Activated CD4-positive, alpha-beta T cell treated with anti-CD3 and anti-CD28 coated beads, Interleukin-2, amount 50 U/mL, for 24 hours (primary cell): ENCODE results near the gene PSMB9.
"Not testable (repeated sequence)": the region's sequence is repeated elsewhere in the genome, so short reads cannot be mapped to it uniquely, and the experiment has no call there.

Experiments
- DNase-seq, 2 donors: peaks; one replicate each; pipeline ENCODE4 v3.0.0-alpha.2; 2020; ENCODE audit warnings: low read depth in 1 of 2, low spot score in 1 of 2

The PSMB9 gene

DNA sequence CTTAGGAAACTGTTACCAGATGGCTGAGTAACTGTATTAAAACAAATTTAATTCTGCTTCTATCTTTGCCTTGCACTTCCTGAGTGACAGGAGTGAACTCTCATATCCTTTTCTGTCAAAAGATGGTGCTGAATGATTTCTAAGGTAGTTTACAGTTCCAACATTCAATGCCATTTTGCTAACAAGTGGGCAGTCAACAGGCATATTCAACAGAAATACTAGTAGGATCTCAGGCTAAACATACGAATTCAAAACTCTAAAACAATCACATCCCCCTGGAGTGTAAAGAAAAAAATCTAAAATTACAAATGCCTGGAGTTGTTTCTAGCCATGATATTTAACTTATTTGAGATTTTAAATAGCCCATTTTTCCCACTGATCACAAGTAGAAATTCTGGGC lies 6.7 kb downstream of the PSMB9 start:
- no peak for DNase-seq

DNA sequence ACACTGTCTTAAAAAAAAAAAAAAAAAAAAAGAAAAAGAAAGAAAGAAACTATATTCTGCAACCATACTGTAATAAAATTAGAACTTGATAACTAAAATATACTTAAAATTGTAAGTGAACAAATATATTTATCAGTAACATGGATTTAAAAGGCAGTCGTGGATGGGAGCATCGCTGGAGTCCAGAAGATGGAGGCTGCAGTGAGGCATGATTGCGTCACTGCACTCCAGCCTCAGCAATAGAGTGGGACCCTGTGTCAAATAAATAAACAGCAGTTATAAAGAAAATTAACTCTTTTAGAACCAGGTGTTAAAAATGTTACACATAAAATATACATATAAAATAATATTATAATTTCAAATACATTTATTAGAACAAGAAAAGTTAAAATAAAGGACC lies 8.7 kb downstream of the PSMB9 start:
- DNase-seq: no peak

DNA sequence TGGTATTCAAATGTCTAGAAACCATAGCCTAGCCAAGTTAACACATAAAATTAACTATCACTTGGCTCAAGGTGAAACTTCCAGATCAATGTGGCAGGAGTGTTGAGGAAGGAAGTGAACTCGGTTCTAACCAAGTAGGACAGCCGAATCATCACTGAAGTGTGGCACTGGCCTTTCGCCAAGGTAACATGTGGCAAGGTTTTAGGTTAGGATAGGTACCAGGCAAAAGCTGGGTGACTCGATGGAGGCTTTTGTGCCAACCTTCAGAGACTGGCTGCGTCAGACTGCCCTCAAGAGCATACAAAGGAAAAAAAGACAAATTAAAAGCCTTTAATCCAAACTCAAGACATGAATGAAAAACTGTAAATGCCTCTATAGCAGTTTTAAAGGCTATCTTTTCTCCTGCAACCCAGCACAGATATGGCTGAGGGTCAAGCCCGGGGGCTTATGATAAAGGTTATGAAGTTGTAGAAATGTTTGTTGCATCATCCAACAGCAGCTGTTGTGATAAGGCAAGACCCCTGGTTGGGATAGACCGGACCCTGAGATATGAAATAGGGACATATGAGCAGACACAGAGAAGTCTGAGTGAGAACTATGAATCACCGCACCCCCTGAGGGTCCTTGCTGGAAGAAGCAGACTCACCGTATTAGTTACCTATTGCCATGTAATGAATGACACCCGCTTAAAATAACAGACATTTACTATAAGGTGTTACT lies 11.9 kb downstream of the PSMB9 start:
- no peak for DNase-seq

DNA sequence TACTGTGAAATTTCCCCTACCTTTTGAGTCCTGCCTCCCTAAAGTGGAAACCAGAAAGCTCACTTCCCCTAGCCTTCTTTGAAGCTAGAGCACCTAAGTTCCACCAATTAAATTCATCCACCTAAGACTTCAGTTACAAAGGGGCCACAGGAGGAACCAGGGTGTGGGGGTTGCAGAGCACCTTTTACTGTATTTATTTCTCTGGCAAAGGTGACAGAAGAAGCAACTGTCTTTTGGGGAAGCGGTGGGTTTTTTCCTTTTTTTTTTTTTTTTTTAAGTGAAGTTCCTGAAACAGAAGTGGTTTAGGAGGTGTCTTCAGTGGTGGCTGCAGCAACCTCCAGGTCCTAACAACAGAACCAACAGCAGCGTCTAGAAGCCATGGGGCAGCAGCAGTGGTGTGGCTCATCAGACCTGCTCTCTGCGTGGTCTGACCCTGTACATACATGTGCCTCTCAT lies 13.1 kb downstream of the PSMB9 start:
- no peak for DNase-seq

DNA sequence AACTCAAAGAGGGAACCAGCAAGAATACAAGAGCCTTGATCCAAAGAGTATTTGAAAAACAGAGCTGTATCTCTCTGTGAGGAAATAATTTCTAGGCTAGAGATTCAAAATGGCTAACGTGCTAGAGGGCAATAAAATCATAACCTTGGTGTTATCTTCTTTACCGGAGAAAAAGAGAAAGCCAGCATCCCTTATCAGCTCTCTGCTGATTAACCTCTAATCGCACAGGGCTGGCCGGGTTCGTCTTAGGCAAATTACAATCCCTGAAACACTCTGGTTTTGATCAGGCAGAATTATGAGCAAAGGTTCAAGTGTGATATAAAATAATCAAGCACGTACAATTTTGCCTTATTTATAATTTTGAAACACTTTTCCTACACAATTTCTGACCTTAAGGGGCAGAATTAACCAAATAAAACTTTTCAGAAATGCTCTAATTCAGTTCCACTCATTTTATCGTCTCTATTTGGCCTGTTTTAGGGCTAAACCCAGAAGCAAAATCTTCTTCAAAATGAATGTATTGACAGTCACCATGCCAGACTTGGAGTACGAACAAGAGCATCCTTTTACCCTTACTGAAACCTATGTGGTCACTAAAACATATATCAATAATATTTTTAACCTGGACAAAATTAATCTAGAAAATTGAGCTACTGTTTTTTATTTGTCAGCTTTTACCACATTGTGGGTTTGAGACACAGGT lies 13.7 kb downstream of the PSMB9 start:
- DNase-seq: no peak

DNA sequence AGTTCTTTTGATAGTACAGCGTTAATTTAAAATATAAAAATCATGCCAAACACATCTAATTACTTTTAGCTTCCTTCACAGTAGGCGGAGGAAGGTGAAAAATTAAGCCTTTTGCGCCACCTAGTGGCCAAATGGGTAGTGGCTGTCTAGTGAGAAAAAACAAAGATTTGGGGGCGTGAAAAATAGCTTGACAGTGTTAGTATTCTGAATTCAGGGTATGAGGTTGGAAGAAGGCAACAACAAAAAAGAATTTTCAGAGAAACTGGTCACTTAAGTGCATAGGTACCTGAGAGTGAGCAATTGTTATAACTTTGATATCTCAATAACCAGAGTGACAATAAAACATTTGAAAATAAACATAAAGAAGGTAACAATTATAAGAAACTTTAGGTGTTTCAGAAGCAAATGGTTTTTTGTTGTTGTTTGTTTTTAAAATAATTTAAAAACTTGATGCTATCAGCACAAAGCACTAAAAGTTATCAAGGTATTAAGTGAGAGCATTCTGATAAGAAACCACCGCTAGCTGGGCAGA lies 14.3 kb downstream of the PSMB9 start:
- DNase-seq: peak; percentile 83 to 87

DNA sequence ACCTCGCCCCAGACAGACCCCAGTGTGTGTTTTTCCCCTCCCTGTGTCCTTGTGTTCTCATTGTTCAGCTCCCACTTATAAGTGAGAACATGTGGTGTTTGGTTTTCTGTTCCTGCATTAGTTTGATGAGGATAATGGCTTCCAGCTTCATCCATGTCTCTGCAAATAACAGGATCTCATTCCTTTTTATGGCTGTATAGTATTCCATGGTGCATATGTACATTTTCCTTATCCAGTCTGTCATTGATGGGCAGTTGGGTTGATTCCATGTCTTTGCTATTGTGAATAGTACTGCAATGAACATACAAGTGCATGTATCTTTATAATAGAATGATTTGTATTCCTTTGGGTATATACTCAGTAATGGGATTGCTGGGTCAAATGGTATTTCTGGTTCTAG lies 20.0 kb downstream of the PSMB9 start:
- not testable (repeated sequence) for DNase-seq

DNA sequence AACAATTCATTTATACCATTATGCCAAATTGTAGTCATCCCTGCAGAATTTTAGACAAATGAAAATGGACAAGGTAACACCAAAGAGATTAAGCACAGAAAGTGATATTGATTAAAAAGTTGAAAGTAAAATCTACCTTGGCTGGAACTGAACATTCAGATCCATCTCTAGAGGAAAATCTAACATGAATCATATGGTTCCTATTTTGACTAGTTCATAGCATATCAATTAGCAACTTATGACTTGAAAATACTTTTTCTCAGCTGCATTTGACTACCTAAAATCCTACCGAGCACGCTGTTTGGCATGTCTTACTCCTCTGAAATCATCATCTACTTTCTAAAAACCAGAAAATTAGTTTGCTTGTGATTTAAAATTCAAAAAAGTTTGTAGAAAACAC lies 22.6 kb downstream of the PSMB9 start:
- no peak for DNase-seq

DNA sequence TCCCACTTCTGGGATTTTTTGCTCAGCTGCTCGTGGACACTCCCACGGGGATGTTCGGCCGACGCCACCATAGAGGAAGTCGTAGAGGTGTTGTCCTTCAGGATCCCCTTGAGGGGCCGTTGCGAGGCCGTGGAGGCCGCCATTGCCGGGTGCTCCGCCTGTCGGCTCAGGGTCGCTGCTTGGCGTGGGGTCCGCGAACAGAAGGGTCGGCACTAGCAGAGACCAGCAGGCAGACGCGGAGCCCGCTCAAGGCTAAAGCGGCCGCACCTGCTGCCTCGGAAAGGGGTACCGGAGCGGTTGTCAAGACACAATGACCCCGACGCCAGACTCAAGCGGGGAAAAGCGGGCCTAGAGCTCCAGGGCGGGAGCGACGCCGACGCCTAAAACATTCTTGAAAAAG lies 25.7 kb downstream of the PSMB9 start:
- DNase-seq: no peak

DNA sequence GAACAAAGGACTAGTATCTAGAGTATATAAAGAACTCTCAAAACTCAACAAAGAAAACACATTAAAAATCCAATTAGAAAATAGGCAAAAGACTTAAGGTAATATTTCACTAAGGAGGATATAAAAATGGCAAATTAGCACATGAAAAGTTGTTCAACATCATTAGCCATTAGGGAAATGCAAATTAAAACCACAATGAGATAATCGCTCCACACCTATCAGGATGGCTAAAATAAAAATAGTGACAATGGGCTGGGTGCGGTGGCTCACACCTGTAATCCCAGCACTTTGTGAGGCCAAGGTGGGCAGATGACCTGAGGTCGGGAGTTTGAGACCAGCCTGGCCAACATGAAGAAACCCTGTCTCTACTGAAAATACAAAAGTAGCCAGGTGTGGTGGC lies 27.0 kb downstream of the PSMB9 start:
- DNase-seq: not testable (repeated sequence)

DNA sequence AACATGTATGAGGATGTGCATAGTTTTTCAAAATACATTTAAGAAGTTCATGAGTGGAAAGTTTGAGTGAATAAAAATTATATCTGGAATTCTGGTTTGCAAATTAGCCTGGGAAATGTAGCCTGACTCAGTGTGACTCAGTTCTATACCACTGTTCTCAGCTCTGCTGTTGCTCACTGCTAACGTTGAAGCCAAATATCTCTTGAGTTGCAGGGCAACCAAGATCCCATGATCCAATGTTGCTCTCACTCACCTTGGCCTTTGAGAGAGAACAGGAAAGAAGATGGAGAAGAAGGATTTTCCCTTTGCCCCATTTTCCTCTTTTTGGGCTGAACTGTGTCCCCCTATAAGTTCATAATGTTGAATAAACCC lies 28.9 kb downstream of the PSMB9 start:
- DNase-seq: no peak

DNA sequence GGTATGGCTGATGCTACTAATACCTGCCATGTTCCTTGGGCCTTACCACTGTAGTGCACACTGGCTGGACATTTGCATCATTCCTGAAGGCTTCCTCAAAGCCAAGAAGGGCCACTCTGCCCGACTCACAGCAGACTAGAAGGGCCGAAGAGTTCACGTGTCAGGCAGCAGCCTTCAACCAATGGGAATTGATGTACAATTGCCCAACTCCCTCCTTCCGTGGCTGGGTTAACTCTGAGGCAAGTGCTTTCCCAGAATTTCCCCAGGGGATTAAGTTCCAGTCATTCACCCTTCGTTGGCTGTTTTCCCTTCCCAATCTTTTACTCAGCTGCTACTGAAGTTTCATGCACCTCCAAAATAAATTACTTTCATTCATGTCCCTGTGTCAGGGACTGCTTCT lies 29.8 kb downstream of the PSMB9 start:
- DNase-seq: no peak

DNA sequence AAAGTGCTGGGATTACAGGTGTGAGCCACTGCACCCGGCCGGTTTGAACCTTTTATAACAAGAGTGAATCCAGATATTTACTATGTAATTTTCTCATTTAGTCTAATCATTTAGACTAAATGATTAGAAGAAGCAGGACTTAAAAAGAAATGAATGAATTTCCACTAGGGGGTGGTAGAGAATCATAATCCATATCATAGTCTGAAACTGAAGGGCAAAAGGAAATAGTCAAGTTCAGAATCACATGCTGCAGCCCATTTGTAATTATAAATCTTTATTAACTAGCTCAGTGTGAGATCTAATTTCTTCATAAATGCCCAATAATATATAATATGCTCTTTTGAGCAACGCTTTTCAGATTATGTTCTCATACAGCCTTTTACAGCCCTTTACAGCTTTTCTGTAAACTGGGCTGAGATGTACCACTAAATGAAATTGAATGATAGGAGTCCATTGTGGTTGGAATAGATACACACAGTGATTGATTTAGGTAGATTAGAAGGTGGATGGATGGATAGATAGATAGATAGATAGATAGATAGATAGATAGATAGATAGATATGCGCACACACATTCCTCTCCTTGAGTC lies 31.8 kb downstream of the PSMB9 start:
- DNase-seq: no peak

DNA sequence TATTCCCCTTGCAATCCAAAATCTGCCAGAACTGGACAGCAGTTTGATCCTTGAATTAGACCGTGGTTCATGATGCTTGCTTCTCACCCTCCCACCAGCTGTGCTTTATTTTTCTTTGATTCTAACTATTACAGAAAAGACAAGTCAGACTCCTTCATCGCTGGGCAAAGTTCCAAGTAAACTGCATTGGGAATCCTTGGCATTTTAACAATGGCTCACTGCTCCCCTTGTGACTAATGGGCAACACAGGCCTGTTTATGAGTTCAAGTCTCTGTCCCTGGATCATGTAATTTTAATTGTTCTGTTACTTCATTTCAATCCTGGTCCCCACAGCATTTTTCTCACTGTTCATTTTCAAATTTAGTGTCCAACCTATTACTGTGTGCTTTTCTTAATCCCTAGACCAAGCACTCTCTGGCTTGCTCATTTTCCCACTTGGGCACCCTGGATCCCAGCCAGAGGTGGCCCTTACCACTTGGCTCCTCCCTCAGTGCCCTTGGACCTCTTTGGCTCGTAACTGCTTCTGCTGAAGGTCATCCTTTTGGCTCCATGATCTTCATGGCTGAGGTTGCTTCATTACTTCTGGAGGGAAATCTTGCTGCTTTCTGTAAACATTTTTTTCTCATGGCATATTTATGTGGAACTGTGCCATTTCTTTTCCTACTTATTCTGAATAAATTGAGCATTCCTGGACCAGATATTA lies 32.8 kb downstream of the PSMB9 start:
- no peak for DNase-seq

DNA sequence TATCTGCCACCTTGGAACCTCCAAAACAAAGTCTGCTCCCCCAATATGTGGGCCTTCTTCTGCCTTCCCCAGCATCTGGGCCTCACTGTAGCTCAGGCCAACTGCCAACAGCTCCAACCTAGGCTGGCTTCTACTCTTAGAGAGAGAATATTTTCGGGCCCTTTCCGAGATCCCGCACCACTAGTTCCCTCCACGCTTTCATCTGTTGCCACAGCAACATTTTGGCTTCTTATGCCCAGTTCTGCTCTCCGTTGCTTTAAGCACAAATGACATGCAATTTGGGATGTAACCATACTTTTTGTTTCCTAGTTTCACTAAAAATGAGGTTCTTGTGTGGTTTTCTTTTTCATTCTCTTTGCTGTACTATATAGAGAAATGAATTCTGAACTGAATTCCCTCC lies 33.6 kb downstream of the PSMB9 start:
- DNase-seq: no peak

DNA sequence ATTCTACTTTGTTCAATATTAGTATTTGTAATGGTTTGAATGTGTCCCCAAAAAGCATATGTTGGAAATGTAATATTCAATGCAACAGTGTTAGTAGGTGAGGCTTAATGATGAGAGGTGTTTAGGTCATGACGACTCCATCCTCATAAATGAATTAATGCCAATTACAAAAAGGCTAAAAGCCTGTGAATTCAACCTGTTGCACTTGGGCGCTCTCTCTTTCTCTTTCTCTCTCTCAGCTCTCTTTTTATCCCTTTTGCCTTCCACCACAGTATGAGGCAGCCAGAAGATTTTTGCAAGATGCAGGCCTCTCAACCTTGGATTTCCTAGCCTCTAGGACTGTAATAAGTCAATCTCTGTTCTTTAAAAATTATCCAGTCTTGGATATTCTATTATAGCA lies 34.6 kb downstream of the PSMB9 start:
- DNase-seq: no peak

DNA sequence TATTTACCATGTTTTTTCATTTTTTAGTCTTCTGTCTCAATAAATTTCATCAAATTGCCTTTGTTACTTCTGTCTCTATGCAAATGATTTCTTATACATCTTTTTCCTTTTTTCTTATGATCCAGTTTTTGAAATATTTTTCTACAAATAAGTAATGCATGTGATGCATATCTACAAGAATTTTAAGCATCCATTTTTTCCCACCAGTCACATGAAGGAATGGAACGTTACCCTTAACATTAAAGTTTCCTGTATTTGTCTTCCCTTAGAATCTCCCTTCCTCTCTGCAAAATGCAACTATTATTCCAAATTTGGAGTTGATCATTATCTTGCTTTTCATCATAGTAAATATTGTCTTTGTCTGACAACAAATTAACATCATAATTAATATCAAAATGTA lies 35.5 kb downstream of the PSMB9 start:
- DNase-seq: no peak

DNA sequence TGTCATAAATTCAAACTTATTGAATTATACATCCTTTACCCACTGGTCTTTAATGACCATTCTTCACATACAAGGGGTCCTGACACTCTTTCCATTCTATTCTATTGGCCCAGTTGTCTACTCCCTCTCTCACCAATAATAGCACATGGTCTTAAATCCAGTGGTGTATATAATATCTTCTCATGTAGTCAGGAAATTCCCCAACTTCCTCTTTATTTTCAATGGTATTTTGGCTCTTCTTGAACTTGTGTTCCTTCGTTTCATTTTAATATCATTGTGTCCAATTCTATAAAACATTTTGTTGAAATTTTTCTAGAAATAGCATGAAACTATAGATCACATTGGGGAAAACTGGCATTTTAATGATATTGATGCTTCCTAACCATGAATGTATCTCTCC lies 36.8 kb downstream of the PSMB9 start:
- no peak for DNase-seq

DNA sequence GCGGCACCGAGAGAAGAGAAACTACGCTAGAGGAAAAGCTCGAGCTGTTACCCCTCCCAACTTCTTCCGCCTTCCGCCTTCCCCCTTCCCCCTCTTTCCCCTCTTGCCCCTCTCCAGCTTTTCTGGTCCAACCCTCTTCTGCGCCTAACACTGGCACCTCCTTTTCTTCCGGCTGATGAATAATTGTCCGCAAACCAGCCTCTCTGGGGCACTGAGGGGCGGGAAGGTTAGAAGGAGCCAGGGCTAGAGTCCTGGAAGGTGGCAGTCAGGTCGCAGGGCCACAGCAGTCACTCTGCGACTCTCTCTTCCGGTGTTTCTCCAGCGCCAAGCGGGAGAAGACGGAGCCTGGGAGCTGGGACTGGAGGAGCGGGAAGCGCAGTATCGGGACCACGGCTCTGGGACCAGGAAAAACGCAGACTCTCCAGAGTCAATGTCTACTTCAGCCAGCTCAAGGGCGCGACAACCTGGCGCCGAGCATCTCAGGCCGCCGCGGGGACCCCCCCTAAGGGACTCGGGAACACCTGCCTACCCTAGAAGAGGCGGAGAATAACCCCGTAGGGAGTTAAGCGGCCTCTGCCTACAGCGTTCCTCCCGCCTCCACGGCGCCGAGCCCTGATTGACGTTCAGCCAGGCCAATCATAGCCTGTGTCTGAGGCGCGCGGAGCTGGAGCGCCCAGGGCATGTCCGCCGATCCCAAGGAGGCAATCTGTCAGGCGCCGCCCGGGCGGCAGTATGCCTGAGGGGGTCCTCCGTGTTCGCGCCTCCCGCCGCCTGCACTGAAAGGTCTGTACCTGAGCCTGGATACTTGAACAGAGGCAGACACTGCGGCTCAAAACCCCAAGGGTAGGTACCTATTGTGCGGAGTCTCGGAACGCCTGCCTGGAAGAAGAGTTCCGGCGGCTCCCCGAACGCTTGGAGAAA lies 40.4 kb downstream of the PSMB9 start:
- peak; percentile 93 to 95 for DNase-seq

DNA sequence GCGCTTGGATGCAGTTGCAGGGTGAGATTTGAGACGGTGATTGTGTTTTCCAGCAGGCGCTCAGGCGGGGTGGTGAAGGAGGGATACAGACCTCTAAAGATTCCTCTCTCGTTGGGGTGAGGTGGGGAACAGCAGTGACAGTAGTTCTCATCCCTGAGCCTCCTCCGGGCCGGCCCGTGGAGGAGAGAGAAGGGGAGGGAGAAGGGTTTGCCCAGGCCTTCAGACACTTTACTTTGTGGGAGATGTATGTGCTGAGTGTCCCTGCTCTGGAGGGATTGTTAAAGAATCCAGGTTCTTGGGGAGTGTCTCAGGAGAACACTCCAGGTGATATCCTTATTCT lies 41.0 kb downstream of the PSMB9 start:
- no peak for DNase-seq

DNA sequence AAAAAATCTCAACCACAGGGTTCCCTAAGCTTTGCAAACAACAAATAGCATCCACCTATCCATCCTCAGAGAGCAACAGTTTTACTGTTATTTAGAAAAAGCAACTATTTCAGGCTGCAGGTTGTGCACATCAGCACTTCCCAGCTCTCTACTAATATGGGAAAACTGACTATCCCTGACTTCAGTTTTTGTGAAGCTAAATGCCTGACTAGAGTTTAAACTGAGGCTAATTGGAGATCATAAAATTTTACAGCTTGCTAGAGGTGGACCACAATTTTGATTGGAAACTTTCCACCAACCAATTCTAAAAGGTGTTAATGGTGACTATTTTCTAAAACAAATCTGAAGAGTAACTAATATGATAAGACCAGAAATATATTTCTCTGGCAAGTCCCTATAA lies 50.0 kb downstream of the PSMB9 start:
- no peak for DNase-seq
